Gastroesophageal sphincter (tissue), 3 donors: ENCODE measurements around the gene PDE4C.

ENCODE experiments used
- EP300 ChIP-seq: sonication (generic); formaldehyde crosslinking; IDR thresholded peaks from one replicate; pipeline ENCODE4 v1.6.1; 2017; ENCODE audit warnings: antibody characterized with exemption, mild to moderate bottlenecking
- POLR2A ChIP-seq, 2 donors: fragments of 450-650 bp; IDR thresholded peaks; one replicate each; pipeline ENCODE4 v1.6.1; 2017; ENCODE audit warnings: antibody characterized with exemption in 2 of 2, mild to moderate bottlenecking in 2 of 2, moderate library complexity in 1 of 2
- POLR2AphosphoS5 ChIP-seq: sonication (generic); formaldehyde crosslinking; IDR thresholded peaks from one replicate; pipeline ENCODE4 v1.6.1; 2017; ENCODE audit warnings: antibody characterized with exemption
- TF ChIP-seq, protein P1 (sequence below), 4 experiments: fragments of 200-600 bp in 2 of 4; fragments of 450-650 bp in 2 of 4; sonication (generic) in 1 of 4; IDR thresholded peaks; one replicate each; pipeline ENCODE4 v1.5.1; 2017 to 2019; ENCODE audit warnings: antibody characterized with exemption in 4 of 4, mild to moderate bottlenecking in 2 of 4, moderate library complexity in 2 of 4

- TF ChIP-seq POLR2A (IDR thresholded peaks at IDR 0.05) = no peak
- TF ChIP-seq, protein P1, sequence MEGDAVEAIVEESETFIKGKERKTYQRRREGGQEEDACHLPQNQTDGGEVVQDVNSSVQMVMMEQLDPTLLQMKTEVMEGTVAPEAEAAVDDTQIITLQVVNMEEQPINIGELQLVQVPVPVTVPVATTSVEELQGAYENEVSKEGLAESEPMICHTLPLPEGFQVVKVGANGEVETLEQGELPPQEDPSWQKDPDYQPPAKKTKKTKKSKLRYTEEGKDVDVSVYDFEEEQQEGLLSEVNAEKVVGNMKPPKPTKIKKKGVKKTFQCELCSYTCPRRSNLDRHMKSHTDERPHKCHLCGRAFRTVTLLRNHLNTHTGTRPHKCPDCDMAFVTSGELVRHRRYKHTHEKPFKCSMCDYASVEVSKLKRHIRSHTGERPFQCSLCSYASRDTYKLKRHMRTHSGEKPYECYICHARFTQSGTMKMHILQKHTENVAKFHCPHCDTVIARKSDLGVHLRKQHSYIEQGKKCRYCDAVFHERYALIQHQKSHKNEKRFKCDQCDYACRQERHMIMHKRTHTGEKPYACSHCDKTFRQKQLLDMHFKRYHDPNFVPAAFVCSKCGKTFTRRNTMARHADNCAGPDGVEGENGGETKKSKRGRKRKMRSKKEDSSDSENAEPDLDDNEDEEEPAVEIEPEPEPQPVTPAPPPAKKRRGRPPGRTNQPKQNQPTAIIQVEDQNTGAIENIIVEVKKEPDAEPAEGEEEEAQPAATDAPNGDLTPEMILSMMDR (IDR thresholded peaks at IDR 0.05) = no peak
- TF ChIP-seq POLR2AphosphoS5 = no peak
- no peak for TF ChIP-seq EP300
Observed at GRCh38 chr19:18259893-18260292, 33.7 kb upstream of the PDE4C start.
